ENCODE results near the gene UBE2U.

- TF ChIP-seq CTCF (IDR thresholded peaks at IDR 0.05; ENCODE audit: low read depth, low read length, poor library complexity, severe bottlenecking) (no peak), EZH2phosphoT487 (IDR thresholded peaks at IDR 0.05; ENCODE audit: borderline replicate concordance, low read length) (no peak)
These were observed 19.9 kb upstream of the UBE2U start for GRCh38 chr1:64183395-64184002.
